BE2C (cell line): ENCODE measurements around the gene CCDC85B.

Experiments used
- DNase-seq: peaks from one replicate; pipeline ENCODE4 v3.0.0-alpha.2; 2020
- H3K27me3 ChIP-seq: fragments of 250-450 bp; sonication (Bioruptor Pico); 2 replicates; pipeline ENCODE4 v1.5.1; 2020; ENCODE audit warnings: mild to moderate bottlenecking
- H3K36me3 ChIP-seq: fragments of 250-450 bp; sonication (Bioruptor Pico); 2 replicates; pipeline ENCODE4 v1.5.1; 2020; ENCODE audit warnings: mild to moderate bottlenecking
- H3K4me1 ChIP-seq: fragments of 250-450 bp; sonication (Bioruptor Pico); 2 replicates; pipeline ENCODE4 v1.5.1; 2020
- H3K4me3 ChIP-seq: 2 replicates; pipeline ENCODE4 v1.5.1; 2011; ENCODE audit warnings: low read depth, low read length
- H3K9me3 ChIP-seq: fragments of 250-450 bp; sonication (Bioruptor Pico); 2 replicates; pipeline ENCODE4 v1.5.1; 2020
- TF ChIP-seq, protein P1 (sequence below): IDR thresholded peaks from 2 replicates; pipeline ENCODE4 v1.5.1; 2012; ENCODE audit warnings: mild to moderate bottlenecking, low read depth, low read length

The CCDC85B gene

DNA sequence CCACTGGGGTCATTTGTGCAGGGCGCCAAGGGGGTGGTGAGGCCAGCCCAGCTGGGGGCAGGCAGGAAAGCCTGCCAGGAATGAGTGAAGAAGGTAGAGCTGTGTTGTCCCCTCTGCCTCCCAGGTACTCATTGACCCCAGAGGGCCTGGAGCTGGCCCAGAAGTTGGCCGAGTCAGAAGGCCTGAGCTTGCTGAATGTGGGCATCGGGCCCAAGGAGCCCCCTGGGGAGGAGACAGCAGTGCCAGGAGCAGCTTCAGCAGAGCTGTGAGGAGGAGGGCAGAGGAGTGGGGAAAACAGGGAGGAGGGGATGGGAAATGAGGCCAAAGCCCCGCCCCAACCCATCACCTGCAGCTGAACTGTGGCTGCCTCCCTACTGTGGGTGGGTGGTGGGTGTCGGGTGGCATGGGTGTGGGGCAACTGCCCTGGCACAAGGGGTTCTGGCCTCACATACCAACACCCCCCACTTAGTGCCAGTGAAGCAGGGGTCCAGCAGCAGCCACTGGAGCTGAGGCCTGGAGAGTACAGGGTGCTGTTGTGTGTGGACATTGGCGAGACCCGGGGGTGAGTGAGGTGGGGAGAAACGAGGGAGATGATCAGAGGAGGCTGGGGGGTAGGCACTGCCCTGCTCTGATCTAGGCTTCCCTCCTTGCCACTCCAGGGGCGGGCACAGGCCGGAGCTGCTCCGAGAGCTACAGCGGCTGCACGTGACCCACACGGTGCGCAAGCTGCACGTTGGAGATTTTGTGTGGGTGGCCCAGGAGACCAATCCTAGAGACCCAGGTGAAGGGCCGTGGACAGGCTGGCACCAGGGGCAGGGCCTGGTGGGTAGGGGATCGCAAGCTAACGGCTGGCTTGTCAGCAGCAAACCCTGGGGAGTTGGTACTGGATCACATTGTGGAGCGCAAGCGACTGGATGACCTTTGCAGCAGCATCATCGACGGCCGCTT lies 27.3 kb upstream of the CCDC85B start:
- DNase-seq, result no peak
- no peak overlapping the region for H3K4me3 ChIP-seq
- H3K36me3 ChIP-seq, result peaks cover 38% of the 10 kb centered on the region
- H3K27me3 ChIP-seq, result no peaks in the 10 kb centered on the region
- TF ChIP-seq, protein P1, sequence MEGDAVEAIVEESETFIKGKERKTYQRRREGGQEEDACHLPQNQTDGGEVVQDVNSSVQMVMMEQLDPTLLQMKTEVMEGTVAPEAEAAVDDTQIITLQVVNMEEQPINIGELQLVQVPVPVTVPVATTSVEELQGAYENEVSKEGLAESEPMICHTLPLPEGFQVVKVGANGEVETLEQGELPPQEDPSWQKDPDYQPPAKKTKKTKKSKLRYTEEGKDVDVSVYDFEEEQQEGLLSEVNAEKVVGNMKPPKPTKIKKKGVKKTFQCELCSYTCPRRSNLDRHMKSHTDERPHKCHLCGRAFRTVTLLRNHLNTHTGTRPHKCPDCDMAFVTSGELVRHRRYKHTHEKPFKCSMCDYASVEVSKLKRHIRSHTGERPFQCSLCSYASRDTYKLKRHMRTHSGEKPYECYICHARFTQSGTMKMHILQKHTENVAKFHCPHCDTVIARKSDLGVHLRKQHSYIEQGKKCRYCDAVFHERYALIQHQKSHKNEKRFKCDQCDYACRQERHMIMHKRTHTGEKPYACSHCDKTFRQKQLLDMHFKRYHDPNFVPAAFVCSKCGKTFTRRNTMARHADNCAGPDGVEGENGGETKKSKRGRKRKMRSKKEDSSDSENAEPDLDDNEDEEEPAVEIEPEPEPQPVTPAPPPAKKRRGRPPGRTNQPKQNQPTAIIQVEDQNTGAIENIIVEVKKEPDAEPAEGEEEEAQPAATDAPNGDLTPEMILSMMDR, result no peak
- H3K4me1 ChIP-seq, result no peaks in the 10 kb centered on the region; the same call in 1 of the 2 replicates
- no peaks in the 10 kb centered on the region for H3K9me3 ChIP-seq

DNA sequence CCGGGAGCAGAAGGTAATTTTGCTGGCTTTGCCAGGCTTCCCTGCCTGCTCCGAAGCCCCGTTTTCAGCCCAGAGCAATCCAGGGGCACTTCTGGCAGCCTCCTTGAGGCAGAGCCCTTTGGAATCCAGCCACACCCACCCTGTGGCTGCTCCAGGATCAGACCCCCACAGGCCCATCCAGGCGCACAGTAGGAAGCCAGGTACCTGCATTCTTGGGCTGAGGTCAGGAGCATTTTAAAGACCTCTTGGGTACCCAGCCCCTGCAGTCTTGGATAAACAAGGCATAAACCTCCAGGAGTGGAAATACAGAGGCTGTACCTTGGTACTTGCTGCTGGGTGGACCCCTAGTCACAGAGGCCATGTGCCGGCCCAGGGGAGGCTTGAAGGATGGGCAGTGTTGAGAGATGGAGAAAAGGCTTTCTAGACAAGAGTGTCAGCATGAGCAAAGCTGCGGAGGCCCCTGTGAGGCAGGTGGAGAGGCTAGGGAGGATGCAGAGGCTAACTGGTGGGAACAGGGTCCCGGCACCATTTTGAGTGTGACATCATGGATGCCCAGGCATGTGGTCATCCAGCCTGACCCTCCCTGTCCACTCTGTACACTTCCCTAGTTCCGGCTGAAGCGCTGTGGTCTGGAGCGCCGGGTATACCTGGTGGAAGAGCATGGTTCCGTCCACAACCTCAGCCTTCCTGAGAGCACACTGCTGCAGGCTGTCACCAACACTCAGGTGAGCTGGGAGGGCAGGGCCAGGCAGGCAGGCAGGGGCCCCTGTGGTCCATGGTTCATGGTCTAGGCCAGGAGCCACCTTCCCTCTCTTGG lies 26.4 kb upstream of the CCDC85B start:
- Histone ChIP-seq H3K9me3 (no peaks in the 10 kb centered on the region), H3K27me3 (no peaks in the 10 kb centered on the region), H3K4me1 (no peaks in the 10 kb centered on the region; the same call in 1 of the 2 replicates), H3K4me3 (no peak overlapping the region), H3K36me3 (peaks cover 38% of the 10 kb centered on the region)
- DNase-seq, result no peak
- TF ChIP-seq, protein P1, result no peak

DNA sequence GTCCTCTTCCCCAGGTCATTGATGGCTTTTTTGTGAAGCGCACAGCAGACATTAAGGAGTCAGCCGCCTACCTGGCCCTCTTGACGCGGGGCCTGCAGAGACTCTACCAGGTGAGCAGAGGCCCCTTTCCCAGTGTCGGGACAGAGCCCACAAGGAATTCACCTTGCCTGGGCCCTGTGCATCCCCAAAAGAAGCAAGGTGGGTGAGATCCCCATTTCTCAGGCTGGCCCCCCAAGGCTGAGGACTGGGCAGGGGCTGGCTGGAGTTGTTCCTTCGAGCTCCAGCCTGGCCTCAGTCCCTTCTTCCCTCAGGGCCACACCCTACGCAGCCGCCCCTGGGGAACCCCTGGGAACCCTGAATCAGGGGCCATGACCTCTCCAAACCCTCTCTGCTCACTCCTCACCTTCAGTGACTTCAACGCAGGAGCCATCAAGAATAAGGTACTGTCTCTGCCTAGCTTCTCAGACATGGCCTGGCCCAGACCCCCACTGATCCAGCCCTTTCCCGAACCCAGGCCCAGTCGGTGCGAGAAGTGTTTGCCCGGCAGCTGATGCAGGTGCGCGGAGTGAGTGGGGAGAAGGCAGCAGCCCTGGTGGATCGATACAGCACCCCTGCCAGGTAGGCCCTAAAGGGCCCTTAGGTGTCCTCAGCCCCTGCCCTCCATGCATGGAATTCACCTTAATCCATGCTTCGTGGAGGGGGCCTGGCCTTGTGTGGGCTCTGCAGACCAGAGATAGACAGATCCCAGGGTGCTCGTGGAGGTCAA lies 25.6 kb upstream of the CCDC85B start:
- DNase-seq, result no peak
- Histone ChIP-seq H3K4me3 (no peak overlapping the region), H3K9me3 (no peaks in the 10 kb centered on the region), H3K4me1 (no peaks in the 10 kb centered on the region; the same call in 1 of the 2 replicates), H3K36me3 (peaks cover 38% of the 10 kb centered on the region), H3K27me3 (no peaks in the 10 kb centered on the region)
- TF ChIP-seq, protein P1, result no peak

DNA sequence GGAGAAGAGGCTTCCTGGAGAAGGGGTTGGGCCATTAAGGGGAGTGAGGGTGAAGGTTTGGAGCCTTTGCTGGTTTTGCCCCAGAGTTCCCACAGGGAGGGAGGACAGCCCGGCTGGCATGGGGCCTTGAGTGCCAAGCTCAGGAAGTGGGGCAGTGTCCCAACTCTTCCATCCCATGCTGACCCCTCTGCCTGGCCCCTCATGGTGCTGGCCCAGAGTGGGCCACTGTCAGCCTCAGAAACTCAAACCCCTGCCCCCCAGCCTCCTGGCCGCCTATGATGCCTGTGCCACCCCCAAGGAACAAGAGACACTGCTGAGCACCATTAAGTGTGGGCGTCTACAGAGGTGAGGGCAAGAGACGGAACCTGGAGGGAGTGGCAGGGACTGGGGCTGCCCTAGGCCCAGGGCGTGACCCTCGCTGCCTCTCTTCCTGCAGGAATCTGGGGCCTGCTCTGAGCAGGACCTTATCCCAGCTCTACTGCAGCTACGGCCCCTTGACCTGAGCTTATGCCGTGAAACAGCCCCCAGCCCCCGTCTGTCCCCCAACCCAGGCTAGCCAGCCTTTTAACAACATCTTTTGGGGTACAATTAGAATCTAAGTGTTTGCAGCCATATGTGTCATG lies 24.8 kb upstream of the CCDC85B start:
- Histone ChIP-seq H3K27me3 (no peaks in the 10 kb centered on the region), H3K4me1 (peaks cover 3% of the 10 kb centered on the region), H3K9me3 (no peaks in the 10 kb centered on the region), H3K36me3 (peaks cover 38% of the 10 kb centered on the region), H3K4me3 (no peak overlapping the region)
- no peak for DNase-seq
- TF ChIP-seq, protein P1, result no peak

DNA sequence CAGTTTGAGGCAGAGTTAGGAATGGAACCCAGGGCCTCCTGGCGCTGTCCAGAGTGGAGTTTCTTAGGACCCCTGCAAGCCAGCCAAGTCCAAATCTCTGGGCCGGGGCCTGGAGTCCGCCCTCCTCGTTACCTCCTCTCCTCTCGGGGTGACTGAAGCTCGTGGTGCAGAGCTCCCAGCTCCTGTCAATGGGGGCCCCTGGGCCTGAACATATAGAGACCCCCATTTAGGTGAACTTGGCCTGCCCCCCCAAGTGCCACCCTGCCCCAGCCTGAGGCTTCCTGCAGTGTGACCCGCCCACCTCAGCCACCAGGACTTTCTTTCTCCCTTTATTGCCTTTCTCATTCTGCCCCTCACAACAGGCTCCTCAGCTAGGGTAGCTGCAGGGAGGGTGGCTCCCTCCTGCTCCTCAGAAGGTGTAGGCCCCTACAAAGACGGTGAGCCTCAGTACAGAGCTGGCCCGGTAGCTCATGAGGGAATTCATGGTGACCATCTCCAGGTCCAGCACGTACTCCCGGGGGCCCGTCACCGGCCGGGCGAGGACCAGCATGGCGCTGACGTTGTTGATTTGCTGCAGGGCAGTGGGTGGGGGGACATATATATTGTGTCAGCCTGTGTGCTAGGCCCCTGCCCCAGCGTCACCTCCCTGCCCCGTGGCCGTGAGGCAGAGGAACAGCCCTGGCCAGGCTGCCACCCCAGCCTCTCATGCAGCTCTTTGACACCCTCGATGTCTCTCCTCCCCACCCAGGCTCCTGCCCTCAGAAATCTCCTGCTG lies 23.8 kb upstream of the CCDC85B start:
- Histone ChIP-seq H3K27me3 (no peaks in the 10 kb centered on the region), H3K9me3 (no peaks in the 10 kb centered on the region), H3K4me3 (no peak overlapping the region), H3K36me3 (peaks cover 38% of the 10 kb centered on the region), H3K4me1 (peaks cover 13% of the 10 kb centered on the region)
- no peak for DNase-seq
- TF ChIP-seq, protein P1, result no peak
